Measurements from ENCODE around the gene FSIP1. TPM values are rescaled to one million over a fixed set of nuclear protein-coding genes. Genes with fewer than 3 reads are reported as not detected.

Gene FSIP1
- total RNA-seq, 2 donors from 2014 or later = 4.1 to 5.3 TPM

DNA sequence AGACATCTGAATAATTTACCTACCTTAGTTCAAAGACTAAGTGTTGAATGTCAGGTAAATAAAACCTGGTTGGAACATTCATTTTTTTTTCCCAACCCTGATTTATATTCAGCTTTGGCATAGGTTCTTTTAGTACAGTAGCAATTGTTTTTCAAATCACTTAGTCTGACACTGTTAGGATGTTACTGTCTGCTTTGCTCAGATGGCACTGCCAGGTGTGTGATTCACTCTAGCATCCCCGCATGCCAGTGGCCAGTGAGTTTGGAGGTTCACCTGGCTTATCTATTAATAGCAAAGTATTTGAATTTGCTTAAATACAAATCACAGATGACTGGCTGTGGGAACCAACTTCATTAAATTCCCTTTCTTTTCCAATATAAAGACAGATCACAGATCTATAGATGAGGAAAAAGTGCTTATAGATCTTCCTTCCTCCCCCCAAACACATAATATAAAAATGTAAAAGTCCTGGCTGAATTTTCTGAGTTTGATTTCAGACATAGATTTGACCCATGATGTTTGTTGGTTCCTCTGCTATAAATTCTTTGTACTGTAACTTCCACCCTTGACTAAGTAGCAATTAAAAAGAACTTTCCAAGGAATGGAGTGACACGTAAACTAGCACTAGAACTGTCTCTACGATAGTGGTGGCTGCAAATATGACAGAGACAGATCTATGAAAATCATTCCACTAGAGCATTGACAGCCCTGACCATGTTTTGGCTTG is 197.8 kb downstream of the FSIP1 start:
- intact Hi-C loops (cut with DNase I) = loop anchor here (5.0 kb wide), 2 partner anchors 102 to 458 kb away; no protein-coding TSS in a partner anchor
- TF ChIP-seq, protein P1, sequence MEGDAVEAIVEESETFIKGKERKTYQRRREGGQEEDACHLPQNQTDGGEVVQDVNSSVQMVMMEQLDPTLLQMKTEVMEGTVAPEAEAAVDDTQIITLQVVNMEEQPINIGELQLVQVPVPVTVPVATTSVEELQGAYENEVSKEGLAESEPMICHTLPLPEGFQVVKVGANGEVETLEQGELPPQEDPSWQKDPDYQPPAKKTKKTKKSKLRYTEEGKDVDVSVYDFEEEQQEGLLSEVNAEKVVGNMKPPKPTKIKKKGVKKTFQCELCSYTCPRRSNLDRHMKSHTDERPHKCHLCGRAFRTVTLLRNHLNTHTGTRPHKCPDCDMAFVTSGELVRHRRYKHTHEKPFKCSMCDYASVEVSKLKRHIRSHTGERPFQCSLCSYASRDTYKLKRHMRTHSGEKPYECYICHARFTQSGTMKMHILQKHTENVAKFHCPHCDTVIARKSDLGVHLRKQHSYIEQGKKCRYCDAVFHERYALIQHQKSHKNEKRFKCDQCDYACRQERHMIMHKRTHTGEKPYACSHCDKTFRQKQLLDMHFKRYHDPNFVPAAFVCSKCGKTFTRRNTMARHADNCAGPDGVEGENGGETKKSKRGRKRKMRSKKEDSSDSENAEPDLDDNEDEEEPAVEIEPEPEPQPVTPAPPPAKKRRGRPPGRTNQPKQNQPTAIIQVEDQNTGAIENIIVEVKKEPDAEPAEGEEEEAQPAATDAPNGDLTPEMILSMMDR (IDR thresholded peaks at IDR 0.05) = no peak
- no peaks in the 10 kb centered on the region for H3K36me3 ChIP-seq
- H3K4me1 ChIP-seq = no peaks in the 10 kb centered on the region
- peak overlapping the region in 1 of 2 donors; percentile 89 for H3K9ac ChIP-seq (ENCODE audit: low read depth in 2 of 2, low read length in 2 of 2)
- H3K9me3 ChIP-seq = no peaks in the 10 kb centered on the region
- H3K4me3 ChIP-seq = no peak overlapping the region
- DNase-seq = no peak
- H3K27me3 ChIP-seq = no peaks in the 10 kb centered on the region
- no peak overlapping the region for H3K27ac ChIP-seq

DNA sequence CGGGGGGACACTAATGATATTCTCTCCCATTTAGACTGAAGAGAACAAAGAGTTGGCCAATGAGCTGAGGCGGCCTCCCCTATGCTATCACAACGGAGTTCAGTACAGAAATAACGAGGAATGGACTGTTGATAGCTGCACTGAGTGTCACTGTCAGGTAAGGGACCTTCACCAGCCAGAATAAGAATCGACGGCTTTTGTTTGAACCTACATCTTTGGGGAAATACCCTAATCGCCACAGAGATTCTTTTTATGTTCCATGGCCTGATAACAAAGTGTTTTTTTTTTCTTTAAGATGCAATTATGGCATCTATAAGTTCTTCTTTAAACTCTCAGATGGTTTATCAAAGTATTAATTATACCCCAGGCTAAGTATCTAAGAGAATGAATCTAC is 198.4 kb downstream of the FSIP1 start:
- H3K4me3 ChIP-seq = peak overlapping the region; percentile 62
- TF ChIP-seq, protein P1 (IDR thresholded peaks at IDR 0.05) = no peak
- no peaks in the 10 kb centered on the region for H3K36me3 ChIP-seq
- peak overlapping the region; percentile 0 for H3K27ac ChIP-seq
- no peak for DNase-seq
- H3K9me3 ChIP-seq = no peaks in the 10 kb centered on the region
- H3K9ac ChIP-seq (ENCODE audit: low read depth in 2 of 2, low read length in 2 of 2) = peak overlapping the region in 1 of 2 donors; percentile 89
- H3K4me1 ChIP-seq = no peaks in the 10 kb centered on the region
- intact Hi-C loops (cut with DNase I) = loop anchor here (5.0 kb wide), 1 partner anchor 457 kb away; no protein-coding TSS in a partner anchor
- no peaks in the 10 kb centered on the region for H3K27me3 ChIP-seq

DNA sequence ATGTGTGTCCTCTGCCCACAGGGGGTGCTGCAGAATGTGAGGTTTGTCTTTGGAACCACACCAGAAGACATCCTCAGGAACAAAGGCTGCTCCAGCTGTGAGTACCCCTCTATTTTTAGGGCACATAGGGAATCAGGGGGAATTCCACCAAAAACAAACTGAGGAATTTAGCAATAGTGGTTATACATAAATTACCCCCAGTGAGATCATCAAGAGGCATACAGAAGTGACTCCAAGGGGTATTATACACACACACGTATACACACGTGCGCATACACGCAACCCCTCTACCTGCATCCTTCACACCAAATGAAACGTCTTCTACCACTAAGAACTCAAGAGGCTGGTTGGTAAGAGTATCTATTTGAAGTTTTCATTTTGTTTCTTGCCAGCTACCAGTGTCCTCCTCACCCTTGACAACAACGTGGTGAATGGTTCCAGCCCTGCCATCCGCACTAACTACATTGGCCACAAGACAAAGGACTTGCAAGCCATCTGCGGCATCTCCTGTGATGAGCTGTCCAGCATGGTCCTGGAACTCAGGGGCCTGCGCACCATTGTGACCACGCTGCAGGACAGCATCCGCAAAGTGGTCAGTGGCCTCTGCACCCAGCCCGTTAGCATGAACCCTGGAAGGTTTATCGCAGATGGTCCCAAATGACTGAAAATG is 198.9 kb downstream of the FSIP1 start:
- Histone ChIP-seq H3K9ac (ENCODE audit: low read depth in 2 of 2, low read length in 2 of 2) (peak overlapping the region in 1 of 2 donors; percentile 89), H3K27me3 (no peaks in the 10 kb centered on the region), H3K36me3 (no peaks in the 10 kb centered on the region), H3K9me3 (no peaks in the 10 kb centered on the region), H3K27ac (peak overlapping the region; percentile 0), H3K4me1 (no peaks in the 10 kb centered on the region), H3K4me3 (peak overlapping the region; percentile 62)
- TF ChIP-seq, protein P1 (IDR thresholded peaks at IDR 0.05) = no peak
- intact Hi-C loops (cut with DNase I) = loop anchor here (5.0 kb wide), 1 partner anchor 456 kb away; no protein-coding TSS in a partner anchor
- DNase-seq = peak; percentile 85

DNA sequence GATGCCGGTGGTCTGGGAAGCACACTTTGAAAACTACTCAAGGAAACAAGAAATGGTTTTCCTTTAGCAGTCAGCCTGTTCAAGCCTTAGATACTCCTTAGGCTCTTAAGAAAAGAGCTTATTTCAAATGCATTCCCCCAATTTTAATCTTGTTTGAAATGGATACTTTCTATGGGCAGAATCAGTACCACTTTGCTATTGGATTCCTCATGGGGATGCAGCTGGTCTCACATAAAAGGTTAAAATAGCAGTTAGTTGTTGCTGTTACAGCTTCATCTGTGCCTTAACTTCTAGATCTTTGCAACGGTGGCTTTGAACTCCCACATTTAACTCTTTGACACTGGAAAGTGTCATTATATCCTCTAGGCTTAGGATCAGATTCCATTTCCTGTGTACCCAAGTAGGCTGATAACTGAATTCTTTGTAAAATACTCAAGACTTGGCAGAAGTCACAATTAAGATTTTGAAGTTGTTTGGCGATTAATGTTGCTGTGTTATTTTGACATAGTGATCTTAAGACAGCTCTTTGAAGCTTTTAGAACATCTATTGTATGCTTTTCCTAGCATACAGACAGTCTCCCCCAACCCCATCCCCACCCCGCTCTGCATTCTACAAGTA is 199.6 kb downstream of the FSIP1 start:
- peak overlapping the region; percentile 75 to 89 for H3K9ac ChIP-seq (ENCODE audit: low read depth in 2 of 2, low read length in 2 of 2)
- DNase-seq = no peak
- intact Hi-C loops (cut with DNase I) = loop anchor here (5.0 kb wide), 1 partner anchor 456 kb away; no protein-coding TSS in a partner anchor
- no peaks in the 10 kb centered on the region for H3K4me1 ChIP-seq
- peak overlapping the region; percentile 88 for H3K27ac ChIP-seq
- no peaks in the 10 kb centered on the region for H3K27me3 ChIP-seq
- H3K4me3 ChIP-seq = peak overlapping the region; percentile 62
- H3K9me3 ChIP-seq = no peaks in the 10 kb centered on the region
- TF ChIP-seq, protein P1 (IDR thresholded peaks at IDR 0.05) = peak; percentile 18
- no peaks in the 10 kb centered on the region for H3K36me3 ChIP-seq

DNA sequence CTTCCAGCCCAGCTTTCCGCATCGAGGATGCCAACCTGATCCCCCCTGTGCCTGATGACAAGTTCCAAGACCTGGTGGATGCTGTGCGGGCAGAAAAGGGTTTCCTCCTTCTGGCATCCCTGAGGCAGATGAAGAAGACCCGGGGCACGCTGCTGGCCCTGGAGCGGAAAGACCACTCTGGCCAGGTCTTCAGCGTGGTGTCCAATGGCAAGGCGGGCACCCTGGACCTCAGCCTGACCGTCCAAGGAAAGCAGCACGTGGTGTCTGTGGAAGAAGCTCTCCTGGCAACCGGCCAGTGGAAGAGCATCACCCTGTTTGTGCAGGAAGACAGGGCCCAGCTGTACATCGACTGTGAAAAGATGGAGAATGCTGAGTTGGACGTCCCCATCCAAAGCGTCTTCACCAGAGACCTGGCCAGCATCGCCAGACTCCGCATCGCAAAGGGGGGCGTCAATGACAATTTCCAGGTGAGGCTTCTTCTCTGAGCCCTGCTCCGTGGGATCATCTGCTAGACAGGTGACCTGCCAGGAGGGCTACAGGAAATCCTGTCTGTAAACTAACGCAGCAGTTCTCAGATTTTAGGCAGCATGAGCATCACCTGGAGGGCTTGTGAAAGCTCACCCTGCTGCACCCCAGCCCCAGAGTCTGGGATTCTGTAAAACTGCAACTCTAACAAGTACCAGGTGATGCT is 200.2 kb downstream of the FSIP1 start:
- H3K4me3 ChIP-seq = peak overlapping the region; percentile 62
- no peaks in the 10 kb centered on the region for H3K9me3 ChIP-seq
- H3K36me3 ChIP-seq = no peaks in the 10 kb centered on the region
- H3K9ac ChIP-seq (ENCODE audit: low read depth in 2 of 2, low read length in 2 of 2) = peak overlapping the region; percentile 75 to 89
- H3K27me3 ChIP-seq = no peaks in the 10 kb centered on the region
- TF ChIP-seq, protein P1 (IDR thresholded peaks at IDR 0.05) = no peak
- H3K27ac ChIP-seq = peak overlapping the region; percentile 88
- DNase-seq = peak; percentile 61
- intact Hi-C loops (cut with DNase I) = loop anchor here (5.0 kb wide), 1 partner anchor 455 kb away; no protein-coding TSS in a partner anchor
- H3K4me1 ChIP-seq = no peaks in the 10 kb centered on the region

All from colonic mucosa (tissue), 4 donors.